LNCaP clone FGC (cell line): ENCODE data around the gene PSTK.

Source experiments
- DNase-seq: peaks from one replicate; pipeline ENCODE4 v3.0.0-alpha.2; 2011; ENCODE audit warnings: low read depth
- H3K4me3 ChIP-seq: 2 replicates; pipeline ENCODE4 v1.5.1; 2011; ENCODE audit warnings: mild to moderate bottlenecking, low read depth, low read length, control low read depth
- CTCF ChIP-seq: IDR thresholded peaks from 2 replicates; pipeline ENCODE4 v1.5.1; 2012; ENCODE audit warnings: mild to moderate bottlenecking; ENCODE audit not compliant: control insufficient read depth, insufficient read depth; ENCODE audit errors: extremely low read depth

The PSTK gene

GRCh38 chr10:122953902-122954730 is 26.1 kb upstream of the PSTK start, which contains the start of gene C10orf88:
Gene C10orf88 (minus strand): TSS chr10:122954227. CDS start chr10:122954178, 49 bp downstream.
- TF ChIP-seq CTCF, result 0 out of 2 replicates have a peak, but pooled peaks have one; percentile 4
- H3K4me3 ChIP-seq, result peak within 1 kb of the TSS; percentile 84
- peak; percentile 98 for DNase-seq

- DNase-seq, result no peak
- H3K4me3 ChIP-seq, result peak overlapping the region; percentile 84
- TF ChIP-seq CTCF, result no peak
These were observed 25.5 kb upstream of the PSTK start for GRCh38 chr10:122954731-122955050.

GRCh38 chr10:122955892-122956291 is 24.3 kb upstream of the PSTK start:
- DNase-seq, result no peak
- no peak for TF ChIP-seq CTCF
- no peak overlapping the region for H3K4me3 ChIP-seq

- no peak for DNase-seq
- no peak for TF ChIP-seq CTCF
- no peak overlapping the region for H3K4me3 ChIP-seq
These were observed 22.7 kb upstream of the PSTK start for GRCh38 chr10:122957474-122957873.

- no peak for TF ChIP-seq CTCF
- no peak for DNase-seq
- no peak overlapping the region for H3K4me3 ChIP-seq
These were observed 17.8 kb upstream of the PSTK start for GRCh38 chr10:122962405-122962804.

- TF ChIP-seq CTCF, result no peak
- DNase-seq, result no peak
- no peak overlapping the region for H3K4me3 ChIP-seq
These were observed 13.3 kb upstream of the PSTK start for GRCh38 chr10:122966879-122967278.

- DNase-seq, result no peak
- TF ChIP-seq CTCF, result no peak
- no peak overlapping the region for H3K4me3 ChIP-seq
These were observed 11.5 kb upstream of the PSTK start for GRCh38 chr10:122968698-122969097.
